Measurements from ENCODE around the gene SIX1.

DNA sequence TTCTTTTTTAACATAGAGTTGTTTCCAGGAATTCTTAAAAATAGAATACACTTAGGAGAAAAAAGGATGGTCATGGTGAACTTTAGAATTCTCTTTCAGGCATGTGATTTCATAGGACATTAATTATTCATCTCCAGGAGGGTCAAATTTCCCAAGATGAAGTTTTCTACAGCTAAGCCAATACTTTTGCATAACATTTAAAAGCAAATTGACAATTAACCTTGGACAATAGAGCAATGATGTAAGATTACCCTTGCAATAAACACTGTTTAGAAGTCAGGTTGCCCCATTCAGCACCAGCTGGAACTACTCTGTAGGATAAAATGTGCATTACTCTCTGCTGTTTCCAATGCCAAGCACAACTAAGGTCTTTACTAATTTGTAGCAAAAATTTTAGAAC lies 49.5 kb downstream of the SIX1 start:
- TF ChIP-seq, protein P1, sequence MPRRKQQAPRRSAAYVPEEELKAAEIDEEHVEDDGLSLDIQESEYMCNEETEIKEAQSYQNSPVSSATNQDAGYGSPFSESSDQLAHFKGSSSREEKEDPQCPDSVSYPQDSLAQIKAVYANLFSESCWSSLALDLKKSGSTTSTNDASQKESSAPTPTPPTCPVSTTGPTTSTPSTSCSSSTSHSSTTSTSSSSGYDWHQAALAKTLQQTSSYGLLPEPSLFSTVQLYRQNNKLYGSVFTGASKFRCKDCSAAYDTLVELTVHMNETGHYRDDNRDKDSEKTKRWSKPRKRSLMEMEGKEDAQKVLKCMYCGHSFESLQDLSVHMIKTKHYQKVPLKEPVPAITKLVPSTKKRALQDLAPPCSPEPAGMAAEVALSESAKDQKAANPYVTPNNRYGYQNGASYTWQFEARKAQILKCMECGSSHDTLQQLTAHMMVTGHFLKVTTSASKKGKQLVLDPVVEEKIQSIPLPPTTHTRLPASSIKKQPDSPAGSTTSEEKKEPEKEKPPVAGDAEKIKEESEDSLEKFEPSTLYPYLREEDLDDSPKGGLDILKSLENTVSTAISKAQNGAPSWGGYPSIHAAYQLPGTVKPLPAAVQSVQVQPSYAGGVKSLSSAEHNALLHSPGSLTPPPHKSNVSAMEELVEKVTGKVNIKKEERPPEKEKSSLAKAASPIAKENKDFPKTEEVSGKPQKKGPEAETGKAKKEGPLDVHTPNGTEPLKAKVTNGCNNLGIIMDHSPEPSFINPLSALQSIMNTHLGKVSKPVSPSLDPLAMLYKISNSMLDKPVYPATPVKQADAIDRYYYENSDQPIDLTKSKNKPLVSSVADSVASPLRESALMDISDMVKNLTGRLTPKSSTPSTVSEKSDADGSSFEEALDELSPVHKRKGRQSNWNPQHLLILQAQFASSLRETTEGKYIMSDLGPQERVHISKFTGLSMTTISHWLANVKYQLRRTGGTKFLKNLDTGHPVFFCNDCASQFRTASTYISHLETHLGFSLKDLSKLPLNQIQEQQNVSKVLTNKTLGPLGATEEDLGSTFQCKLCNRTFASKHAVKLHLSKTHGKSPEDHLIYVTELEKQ (tag by site-specific recombination; IDR thresholded peaks at IDR 0.05; ENCODE audit: borderline replicate concordance), result no peak
- TF ChIP-seq ZNF561 (tag by site-specific recombination; IDR thresholded peaks at IDR 0.05; ENCODE audit: borderline replicate concordance) (no peak), YY1 (tag by site-specific recombination; IDR thresholded peaks at IDR 0.05) (no peak), ZNF394 (tag by site-specific recombination; IDR thresholded peaks at IDR 0.05; ENCODE audit: borderline replicate concordance) (no peak)
- TF ChIP-seq, protein P2, sequence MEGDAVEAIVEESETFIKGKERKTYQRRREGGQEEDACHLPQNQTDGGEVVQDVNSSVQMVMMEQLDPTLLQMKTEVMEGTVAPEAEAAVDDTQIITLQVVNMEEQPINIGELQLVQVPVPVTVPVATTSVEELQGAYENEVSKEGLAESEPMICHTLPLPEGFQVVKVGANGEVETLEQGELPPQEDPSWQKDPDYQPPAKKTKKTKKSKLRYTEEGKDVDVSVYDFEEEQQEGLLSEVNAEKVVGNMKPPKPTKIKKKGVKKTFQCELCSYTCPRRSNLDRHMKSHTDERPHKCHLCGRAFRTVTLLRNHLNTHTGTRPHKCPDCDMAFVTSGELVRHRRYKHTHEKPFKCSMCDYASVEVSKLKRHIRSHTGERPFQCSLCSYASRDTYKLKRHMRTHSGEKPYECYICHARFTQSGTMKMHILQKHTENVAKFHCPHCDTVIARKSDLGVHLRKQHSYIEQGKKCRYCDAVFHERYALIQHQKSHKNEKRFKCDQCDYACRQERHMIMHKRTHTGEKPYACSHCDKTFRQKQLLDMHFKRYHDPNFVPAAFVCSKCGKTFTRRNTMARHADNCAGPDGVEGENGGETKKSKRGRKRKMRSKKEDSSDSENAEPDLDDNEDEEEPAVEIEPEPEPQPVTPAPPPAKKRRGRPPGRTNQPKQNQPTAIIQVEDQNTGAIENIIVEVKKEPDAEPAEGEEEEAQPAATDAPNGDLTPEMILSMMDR (tag by site-specific recombination; IDR thresholded peaks at IDR 0.05), result no peak
